Muscle layer of duodenum (tissue), 2 donors: Measurements from ENCODE around the gene LAMA3.

Source experiments
- H3K27ac ChIP-seq: one replicate; pipeline ENCODE4 v1.7.0; 2013; ENCODE audit warnings: mild to moderate bottlenecking, low read length
- H3K27me3 ChIP-seq: one replicate; pipeline ENCODE4 v1.7.0; 2013; ENCODE audit warnings: low read depth, mild to moderate bottlenecking, control low read depth, low read length
- H3K36me3 ChIP-seq, 2 donors: one replicate each; pipeline ENCODE4 v1.7.0; 2013; ENCODE audit warnings: low read length in 2 of 2, control low read depth in 1 of 2, mild to moderate bottlenecking in 1 of 2; ENCODE audit not compliant: insufficient read depth in 2 of 2, control insufficient read depth in 1 of 2
- H3K4me1 ChIP-seq, 2 donors: one replicate each; pipeline ENCODE4 v1.7.0; 2013; ENCODE audit warnings: low read length in 2 of 2, mild to moderate bottlenecking in 2 of 2, control low read depth in 1 of 2, moderate library complexity in 1 of 2; ENCODE audit not compliant: insufficient read depth in 2 of 2, control insufficient read depth in 1 of 2
- H3K4me3 ChIP-seq, 2 donors: one replicate each; pipeline ENCODE4 v1.7.0; 2013; ENCODE audit warnings: low read length in 2 of 2, low read depth in 1 of 2, mild to moderate bottlenecking in 1 of 2
- H3K9me3 ChIP-seq, 2 donors: one replicate each; pipeline ENCODE4 v1.7.0; 2013; ENCODE audit warnings: low read length in 2 of 2, control low read depth in 1 of 2, mild to moderate bottlenecking in 1 of 2; ENCODE audit not compliant: control insufficient read depth in 1 of 2
- donor health status: healthy.

The LAMA3 gene

GRCh38 chr18:23885750-23886149 lies 196.5 kb downstream of the LAMA3 start:
- Histone ChIP-seq H3K27me3 (no peaks in the 10 kb centered on the region), H3K36me3 (no peaks in the 10 kb centered on the region), H3K27ac (no peak overlapping the region), H3K9me3 (no peaks in the 10 kb centered on the region), H3K4me3 (no peak overlapping the region), H3K4me1 (peaks cover 0 to 6% of the 10 kb centered on the region in 2 donors)

- H3K4me3 ChIP-seq = no peak overlapping the region
- H3K27me3 ChIP-seq = no peaks in the 10 kb centered on the region
- H3K27ac ChIP-seq = no peak overlapping the region
- peaks cover 0 to 6% of the 10 kb centered on the region in 2 donors for H3K4me1 ChIP-seq
- H3K36me3 ChIP-seq = no peaks in the 10 kb centered on the region
- H3K9me3 ChIP-seq = no peaks in the 10 kb centered on the region
These were observed 197.8 kb downstream of the LAMA3 start for GRCh38 chr18:23887035-23887434.

- Histone ChIP-seq H3K36me3 (no peaks in the 10 kb centered on the region), H3K27me3 (no peaks in the 10 kb centered on the region), H3K27ac (no peak overlapping the region), H3K9me3 (no peaks in the 10 kb centered on the region), H3K4me1 (peaks cover 0 to 6% of the 10 kb centered on the region in 2 donors), H3K4me3 (no peak overlapping the region)
These were observed 198.2 kb downstream of the LAMA3 start for GRCh38 chr18:23887493-23887892.

- Histone ChIP-seq H3K9me3 (no peaks in the 10 kb centered on the region), H3K27ac (no peak overlapping the region), H3K27me3 (no peaks in the 10 kb centered on the region), H3K4me3 (no peak overlapping the region), H3K36me3 (no peaks in the 10 kb centered on the region), H3K4me1 (peaks cover 0 to 6% of the 10 kb centered on the region in 2 donors)
These were observed 199.6 kb downstream of the LAMA3 start for GRCh38 chr18:23888881-23889280.

DNA sequence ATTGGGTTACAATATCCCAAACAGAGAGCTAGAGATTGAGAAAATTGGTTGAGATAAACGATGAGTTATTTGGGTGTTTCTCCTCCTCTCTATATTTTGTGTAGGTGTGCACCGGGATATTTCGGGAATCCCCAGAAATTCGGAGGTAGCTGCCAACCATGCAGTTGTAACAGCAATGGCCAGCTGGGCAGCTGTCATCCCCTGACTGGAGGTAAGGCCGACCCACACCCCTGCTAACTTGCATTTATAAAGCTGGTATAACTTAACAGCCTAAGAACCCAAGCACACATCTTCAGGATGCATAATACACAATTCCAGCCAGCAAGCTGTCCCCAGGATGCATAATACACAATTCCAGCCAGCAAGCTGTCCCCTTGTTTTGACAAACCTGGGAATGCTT lies 200.7 kb downstream of the LAMA3 start:
- H3K9me3 ChIP-seq = no peaks in the 10 kb centered on the region
- no peaks in the 10 kb centered on the region for H3K27me3 ChIP-seq
- peaks cover 0 to 4% of the 10 kb centered on the region in 2 donors for H3K36me3 ChIP-seq
- no peak overlapping the region for H3K27ac ChIP-seq
- peaks cover 0 to 6% of the 10 kb centered on the region in 2 donors for H3K4me1 ChIP-seq
- H3K4me3 ChIP-seq = no peak overlapping the region

- Histone ChIP-seq H3K4me3 (no peak overlapping the region), H3K4me1 (peaks cover 0 to 6% of the 10 kb centered on the region in 2 donors), H3K9me3 (no peaks in the 10 kb centered on the region), H3K27ac (no peak overlapping the region), H3K27me3 (no peaks in the 10 kb centered on the region), H3K36me3 (peaks cover 0 to 4% of the 10 kb centered on the region in 2 donors)
These were observed 201.3 kb downstream of the LAMA3 start for GRCh38 chr18:23890589-23890988.

GRCh38 chr18:23893653-23894052 lies 204.4 kb downstream of the LAMA3 start:
- Histone ChIP-seq H3K4me1 (no peaks in the 10 kb centered on the region), H3K36me3 (peaks cover 0 to 4% of the 10 kb centered on the region in 2 donors), H3K27ac (no peak overlapping the region), H3K9me3 (no peaks in the 10 kb centered on the region), H3K27me3 (no peaks in the 10 kb centered on the region), H3K4me3 (no peak overlapping the region)

DNA sequence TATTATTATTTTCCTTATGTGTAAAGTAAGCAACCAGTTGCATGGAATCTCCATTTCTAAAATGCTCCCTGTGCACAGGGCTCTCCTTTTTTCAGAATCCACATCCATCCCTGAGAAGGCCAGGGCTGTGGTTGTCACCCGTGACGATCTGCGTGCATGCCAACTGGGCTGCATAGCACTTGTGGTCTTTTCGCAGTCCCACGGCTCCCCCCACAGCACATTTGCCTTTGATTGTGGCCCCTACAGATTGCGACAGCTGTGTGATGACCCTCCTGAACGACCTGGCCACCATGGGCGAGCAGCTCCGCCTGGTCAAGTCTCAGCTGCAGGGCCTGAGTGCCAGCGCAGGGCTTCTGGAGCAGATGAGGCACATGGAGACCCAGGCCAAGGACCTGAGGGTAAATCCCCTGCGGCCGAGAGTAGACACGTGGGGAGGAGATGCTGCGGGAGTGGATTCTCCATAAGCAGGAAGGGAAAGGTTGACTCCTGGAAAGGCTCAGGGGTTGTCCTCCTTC lies 205.5 kb downstream of the LAMA3 start:
- H3K9me3 ChIP-seq = no peaks in the 10 kb centered on the region
- H3K36me3 ChIP-seq = peaks cover 0 to 4% of the 10 kb centered on the region in 2 donors
- no peak overlapping the region for H3K27ac ChIP-seq
- no peaks in the 10 kb centered on the region for H3K27me3 ChIP-seq
- H3K4me1 ChIP-seq = no peaks in the 10 kb centered on the region
- H3K4me3 ChIP-seq = no peak overlapping the region

DNA sequence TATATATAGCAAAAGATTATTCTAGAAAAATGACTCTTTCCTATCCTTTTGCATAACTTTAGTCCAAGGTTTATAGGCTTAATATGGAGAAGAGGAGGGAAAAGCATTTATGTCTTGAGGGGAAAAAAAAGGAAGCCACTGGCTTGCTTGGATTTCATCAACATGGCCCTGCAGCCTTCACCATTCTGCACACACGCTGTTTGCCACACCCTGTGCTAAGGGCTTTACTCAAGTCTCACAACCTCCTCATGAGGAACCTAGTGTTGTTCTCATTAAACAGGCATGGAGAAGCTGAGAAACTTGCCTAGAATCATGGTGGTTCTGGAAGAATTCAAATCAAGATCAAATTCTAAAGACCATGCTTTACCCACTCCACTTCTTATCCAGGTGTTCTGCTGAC lies 208.0 kb downstream of the LAMA3 start:
- Histone ChIP-seq H3K27ac (no peak overlapping the region), H3K27me3 (no peaks in the 10 kb centered on the region), H3K36me3 (peaks cover 0 to 4% of the 10 kb centered on the region in 2 donors), H3K9me3 (no peaks in the 10 kb centered on the region), H3K4me1 (no peaks in the 10 kb centered on the region), H3K4me3 (no peak overlapping the region)

- Histone ChIP-seq H3K36me3 (peaks cover 0 to 4% of the 10 kb centered on the region in 2 donors), H3K9me3 (no peaks in the 10 kb centered on the region), H3K27me3 (no peaks in the 10 kb centered on the region), H3K27ac (no peak overlapping the region), H3K4me1 (no peaks in the 10 kb centered on the region), H3K4me3 (no peak overlapping the region)
These were observed 208.5 kb downstream of the LAMA3 start for GRCh38 chr18:23897733-23898132.

- peaks cover 0 to 3% of the 10 kb centered on the region in 2 donors for H3K36me3 ChIP-seq
- H3K9me3 ChIP-seq = no peaks in the 10 kb centered on the region
- no peaks in the 10 kb centered on the region for H3K4me1 ChIP-seq
- no peak overlapping the region for H3K4me3 ChIP-seq
- H3K27ac ChIP-seq = no peak overlapping the region
- no peaks in the 10 kb centered on the region for H3K27me3 ChIP-seq
These were observed 211.7 kb downstream of the LAMA3 start for GRCh38 chr18:23900994-23901393.

DNA sequence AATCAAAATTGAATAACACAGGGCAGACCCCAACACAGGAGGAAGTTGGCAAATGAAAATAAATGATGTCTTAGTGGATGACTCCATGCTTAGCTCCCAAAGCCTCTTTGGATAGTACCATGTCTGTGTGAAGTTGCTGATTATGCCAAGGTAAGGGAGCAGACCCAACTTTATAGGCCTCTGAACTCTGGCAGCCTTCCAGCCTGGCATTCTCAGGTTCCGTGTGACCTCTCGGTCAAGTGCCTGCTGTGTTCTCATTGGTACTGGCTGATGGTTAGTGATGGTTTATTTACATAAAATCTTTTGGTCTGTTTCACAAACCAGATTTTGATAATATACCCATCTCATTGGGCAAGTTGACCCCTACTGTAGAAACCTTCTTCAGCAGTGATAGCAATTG lies 213.1 kb downstream of the LAMA3 start:
- Histone ChIP-seq H3K27me3 (no peaks in the 10 kb centered on the region), H3K4me3 (no peak overlapping the region), H3K36me3 (peaks cover 0 to 3% of the 10 kb centered on the region in 2 donors), H3K27ac (no peak overlapping the region), H3K4me1 (no peaks in the 10 kb centered on the region), H3K9me3 (no peaks in the 10 kb centered on the region)
